ENCODE results near the gene GRAP2. TPM values are rescaled to one million over a fixed set of nuclear protein-coding genes. Genes with fewer than 3 reads are reported as not detected.

Gene GRAP2
- total and polyA plus RNA-seq, 2 of the 13 experiments (the other 11 are each of a cell fraction or from before 2014, with no cell fraction given): 0.15 TPM; not detected in 1

GRCh38 chr22:39967103-39967829 lies 66.4 kb downstream of the GRAP2 start:
- CTCF ChIA-PET (ENCODE audit: low intra/inter-chr PET ratio, low total read pairs): no interaction called here
- no peak overlapping the region for H3K27ac ChIP-seq (ENCODE audit: extremely low read length, insufficient read depth, low read length)

More at GRCh38 chr22:39967103-39967829, 66.4 kb downstream of the GRAP2 start:
- FAIRE-seq (no peak), ATAC-seq (no peak), DNase-seq (ENCODE audit: low spot score) (no peak)
- no peaks in the 10 kb centered on the region for H4K20me1 ChIP-seq (ENCODE audit: insufficient read depth, low read length)
- intact Hi-C loops (cut with micrococcal nuclease; ENCODE audit: unreplicated experiment): no loop called here
- in situ Hi-C loops (cut with HindIII; ENCODE audit: extremely low pct_ligation_motif_present, low pct_unique_long_range_greater_than_20kb): no loop called here
- H3K9ac ChIP-seq (ENCODE audit: insufficient read depth, low read depth, low read length): no peak overlapping the region
- peaks cover 5 to 20% of the 10 kb centered on the region in 2 experiments; a peak in 4 of 5 replicates for H3K27me3 ChIP-seq (ENCODE audit: control insufficient read depth in 1 of 2, insufficient read depth in 2 of 2, low read length in 2 of 2)
- POLR2A ChIA-PET: no interaction called here
- no peaks in the 10 kb centered on the region for H3K36me3 ChIP-seq (replicated peaks in 1 of 2; ENCODE audit: control insufficient read depth in 1 of 2, insufficient read depth in 2 of 2, low read length in 2 of 2)
- no peak for TF ChIP-seq MYC (CRISPR knock-in tag; IDR thresholded peaks at IDR 0.05; ENCODE audit: borderline replicate concordance)
- no peak for TF ChIP-seq ZFP41 (CRISPR knock-in tag; IDR thresholded peaks at IDR 0.05; ENCODE audit: borderline replicate concordance)
- no peak for TF ChIP-seq ZNF784 (CRISPR knock-in tag; IDR thresholded peaks at IDR 0.05; ENCODE audit: borderline replicate concordance)
- no peak for TF ChIP-seq PHF5A (CRISPR knock-in tag; IDR thresholded peaks at IDR 0.05; ENCODE audit: low read depth, unreplicated experiment)
- no peak for TF ChIP-seq ZNF318 (CRISPR knock-in tag; IDR thresholded peaks at IDR 0.05)
- TF ChIP-seq PTBP1 (IDR thresholded peaks at IDR 0.05; ENCODE audit: low read depth, low read length, poor library complexity, severe bottlenecking): no peak
- TF ChIP-seq ZNF503 (CRISPR knock-in tag; IDR thresholded peaks at IDR 0.05): no peak
- TF ChIP-seq ZNF34 (CRISPR knock-in tag; IDR thresholded peaks at IDR 0.05; ENCODE audit: borderline replicate concordance): no peak
- TF ChIP-seq NR2F6 (IDR thresholded peaks at IDR 0.05): no peak
- TF ChIP-seq NR2F6 (CRISPR knock-in tag; IDR thresholded peaks at IDR 0.05): no peak
- no peak for TF ChIP-seq SIX1 (CRISPR knock-in tag; IDR thresholded peaks at IDR 0.05; ENCODE audit: borderline replicate concordance)
- no peaks in the 10 kb centered on the region for H3K79me2 ChIP-seq (ENCODE audit: insufficient read depth, low read length)
- no peak overlapping the region for H3K4me2 ChIP-seq (ENCODE audit: low read depth, low read length)
- H3K4me1 ChIP-seq (ENCODE audit: insufficient read depth, low read length): no peaks in the 10 kb centered on the region
- no peak overlapping the region for H2AFZ ChIP-seq (ENCODE audit: low read length)
- no TSS peak for BruUV-seq (replicated peaks)
- 10% methylated on average over 9 of the region's 9 CpGs for WGBS (ENCODE audit: low lambda C conversion rate)
- H3K4me3 ChIP-seq (replicated peaks in 1 of 3; ENCODE audit: insufficient read depth in 1 of 3, low read depth in 2 of 3, low read length in 3 of 3): no peak overlapping the region
- H3K9me3 ChIP-seq (ENCODE audit: low read length): no peaks in the 10 kb centered on the region

All from HepG2 (cell line).